Effector CD4-positive, alpha-beta T cell (primary cell): Measurements from ENCODE around the gene NTNG2.

Source experiments
- DNase-seq: peaks from one replicate; pipeline ENCODE4 v3.0.0-alpha.2; 2020

Gene NTNG2

GRCh38 chr9:132238026-132238972 is 76.4 kb downstream of the NTNG2 start:
- DNase-seq: no peak

DNA sequence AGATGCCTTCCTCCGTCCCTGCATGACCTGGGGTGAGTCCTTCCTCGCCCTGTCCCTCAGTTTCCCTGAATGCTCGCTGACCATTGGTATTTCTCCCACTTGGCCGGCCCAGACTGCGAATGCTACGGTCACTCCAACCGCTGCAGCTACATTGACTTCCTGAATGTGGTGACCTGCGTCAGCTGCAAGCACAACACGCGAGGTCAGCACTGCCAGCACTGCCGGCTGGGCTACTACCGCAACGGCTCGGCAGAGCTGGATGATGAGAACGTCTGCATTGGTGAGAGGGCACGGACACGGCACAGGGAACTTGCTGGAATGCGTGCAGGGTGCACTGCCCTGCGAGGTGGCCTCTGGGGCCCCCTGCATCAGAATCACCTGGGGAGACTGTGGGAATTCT is 77.1 kb downstream of the NTNG2 start:
- no peak for DNase-seq

GRCh38 chr9:132239518-132239917 is 77.7 kb downstream of the NTNG2 start:
- DNase-seq: no peak

DNA sequence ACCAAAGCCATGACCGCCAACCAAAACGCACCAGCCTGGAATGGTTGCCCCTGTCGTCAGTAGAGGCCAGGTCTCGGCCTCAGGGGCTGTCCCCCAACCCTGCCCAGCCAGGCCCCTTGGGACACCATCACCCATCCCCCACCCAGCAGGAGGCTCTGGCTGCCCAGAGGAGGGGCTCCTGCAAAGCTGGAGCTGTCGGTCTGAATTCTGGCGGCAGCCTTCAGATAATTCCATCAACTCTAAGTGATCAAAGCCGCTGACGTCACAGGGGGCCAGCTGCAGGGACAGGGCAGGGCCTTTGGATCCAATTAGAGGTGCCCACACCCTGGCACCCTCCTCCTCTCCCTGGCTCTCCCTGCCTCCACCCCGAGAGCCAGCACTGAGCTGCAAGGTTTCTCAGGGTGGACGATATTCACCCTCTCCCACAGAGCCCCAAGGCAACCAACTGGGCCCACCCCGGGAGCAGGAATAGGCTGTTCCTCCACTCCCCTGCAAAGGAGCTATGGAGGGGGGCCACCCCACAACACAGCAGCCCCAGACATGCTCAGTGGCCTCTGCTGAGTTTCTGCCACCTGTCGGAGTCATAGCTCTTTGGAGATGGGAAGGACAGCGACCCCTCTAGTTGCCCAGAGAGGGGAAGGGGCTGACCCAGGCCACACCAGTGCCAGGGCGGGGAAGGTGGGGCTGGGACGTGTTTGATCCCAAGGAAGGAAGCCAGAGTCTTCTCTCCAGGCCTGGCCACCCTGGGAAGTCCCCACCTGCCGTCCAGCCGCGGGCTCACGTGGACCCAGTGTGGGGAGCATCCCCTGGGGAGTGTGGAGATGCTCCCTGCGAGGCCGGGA is 78.4 kb downstream of the NTNG2 start:
- DNase-seq: no peak

DNA sequence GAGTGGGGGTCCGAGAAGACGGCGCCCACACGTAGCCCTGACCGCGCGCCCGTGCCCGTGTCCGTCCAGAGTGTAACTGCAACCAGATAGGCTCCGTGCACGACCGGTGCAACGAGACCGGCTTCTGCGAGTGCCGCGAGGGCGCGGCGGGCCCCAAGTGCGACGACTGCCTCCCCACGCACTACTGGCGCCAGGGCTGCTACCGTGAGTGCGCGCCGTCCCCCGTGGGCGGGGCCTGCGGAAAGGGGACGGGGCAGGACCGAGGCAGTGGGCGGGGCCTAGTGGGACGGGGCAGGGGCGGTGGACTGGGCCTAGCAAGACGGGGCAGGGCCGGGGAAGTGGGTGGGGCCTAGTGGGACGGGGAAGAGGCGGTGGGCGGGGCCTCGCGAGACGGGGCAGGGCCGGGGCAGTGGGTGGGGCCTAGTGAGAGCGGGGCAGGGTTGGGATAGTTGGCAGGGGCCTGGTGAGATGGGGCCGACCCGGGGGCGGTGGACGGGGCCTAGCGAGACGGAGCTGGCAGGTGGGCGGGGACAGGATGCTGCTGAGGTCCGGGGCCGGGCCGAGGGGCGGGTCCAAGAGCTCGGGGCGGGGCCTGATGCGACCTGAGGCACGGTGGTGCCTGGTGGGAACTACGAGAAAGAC is 79.1 kb downstream of the NTNG2 start:
- peak; percentile 99 for DNase-seq

GRCh38 chr9:132241483-132241839 is 79.6 kb downstream of the NTNG2 start:
- DNase-seq: no peak

DNA sequence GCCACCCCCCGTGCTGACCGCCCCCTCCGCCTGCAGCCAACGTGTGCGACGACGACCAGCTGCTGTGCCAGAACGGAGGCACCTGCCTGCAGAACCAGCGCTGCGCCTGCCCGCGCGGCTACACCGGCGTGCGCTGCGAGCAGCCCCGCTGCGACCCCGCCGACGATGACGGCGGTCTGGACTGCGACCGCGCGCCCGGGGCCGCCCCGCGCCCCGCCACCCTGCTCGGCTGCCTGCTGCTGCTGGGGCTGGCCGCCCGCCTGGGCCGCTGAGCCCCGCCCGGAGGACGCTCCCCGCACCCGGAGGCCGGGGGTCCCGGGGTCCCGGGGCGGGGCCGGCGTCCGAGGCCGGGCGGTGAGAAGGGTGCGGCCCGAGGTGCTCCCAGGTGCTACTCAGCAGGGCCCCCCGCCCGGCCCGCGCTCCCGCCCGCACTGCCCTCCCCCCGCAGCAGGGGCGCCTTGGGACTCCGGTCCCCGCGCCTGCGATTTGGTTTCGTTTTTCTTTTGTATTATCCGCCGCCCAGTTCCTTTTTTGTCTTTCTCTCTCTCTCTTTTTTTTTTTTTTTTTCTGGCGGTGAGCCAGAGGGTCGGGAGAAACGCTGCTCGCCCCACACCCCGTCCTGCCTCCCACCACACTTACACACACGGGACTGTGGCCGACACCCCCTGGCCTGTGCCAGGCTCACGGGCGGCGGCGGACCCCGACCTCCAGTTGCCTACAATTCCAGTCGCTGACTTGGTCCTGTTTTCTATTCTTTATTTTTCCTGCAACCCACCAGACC is 80.2 kb downstream of the NTNG2 start:
- DNase-seq: peak; percentile 35

GRCh38 chr9:132242621-132243155 is 80.8 kb downstream of the NTNG2 start:
- no peak for DNase-seq

DNA sequence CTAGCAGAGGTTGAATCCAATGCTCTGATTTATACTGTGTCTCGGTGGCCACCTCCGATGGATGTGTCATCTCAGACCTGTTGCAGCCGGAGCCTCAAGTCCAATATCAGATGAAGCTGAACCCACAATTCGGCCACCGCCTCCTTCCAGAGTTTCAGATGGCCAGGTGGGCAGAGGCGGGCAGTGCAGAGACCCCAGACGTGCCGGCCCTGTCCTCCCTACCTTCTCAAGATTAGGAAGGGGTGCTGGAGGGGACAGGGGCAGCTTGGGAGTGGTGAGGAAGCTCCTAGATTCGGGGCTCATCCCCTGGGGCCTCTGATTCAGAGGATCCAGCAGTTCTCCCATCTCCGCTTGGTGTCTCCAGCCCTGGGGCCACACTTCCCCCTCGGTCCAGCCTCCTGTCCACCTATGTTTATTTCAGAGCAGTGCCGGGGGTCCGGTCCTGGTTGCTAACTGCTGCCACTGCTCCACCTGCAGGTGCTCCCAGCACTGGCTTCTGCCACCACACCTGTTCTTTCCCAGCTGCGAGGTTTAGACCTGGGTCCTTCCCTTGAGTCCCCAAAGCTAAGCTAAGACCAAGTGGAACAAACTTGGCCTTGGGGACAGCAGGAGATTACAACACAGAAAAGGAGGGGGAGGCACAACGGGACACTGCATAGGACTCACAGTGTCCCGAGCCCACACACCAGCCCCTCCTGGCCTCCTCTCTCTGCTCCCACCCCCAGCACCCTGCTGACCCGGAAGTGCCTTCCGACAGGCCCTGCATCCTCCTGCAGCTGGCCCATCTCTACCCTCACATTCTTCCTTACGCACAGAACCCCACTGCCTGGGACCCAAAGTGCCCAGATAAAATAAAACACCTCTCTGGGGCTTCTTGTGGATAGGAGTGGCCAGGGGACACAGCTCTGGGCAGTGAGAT is 81.6 kb downstream of the NTNG2 start:
- DNase-seq: no peak

DNA sequence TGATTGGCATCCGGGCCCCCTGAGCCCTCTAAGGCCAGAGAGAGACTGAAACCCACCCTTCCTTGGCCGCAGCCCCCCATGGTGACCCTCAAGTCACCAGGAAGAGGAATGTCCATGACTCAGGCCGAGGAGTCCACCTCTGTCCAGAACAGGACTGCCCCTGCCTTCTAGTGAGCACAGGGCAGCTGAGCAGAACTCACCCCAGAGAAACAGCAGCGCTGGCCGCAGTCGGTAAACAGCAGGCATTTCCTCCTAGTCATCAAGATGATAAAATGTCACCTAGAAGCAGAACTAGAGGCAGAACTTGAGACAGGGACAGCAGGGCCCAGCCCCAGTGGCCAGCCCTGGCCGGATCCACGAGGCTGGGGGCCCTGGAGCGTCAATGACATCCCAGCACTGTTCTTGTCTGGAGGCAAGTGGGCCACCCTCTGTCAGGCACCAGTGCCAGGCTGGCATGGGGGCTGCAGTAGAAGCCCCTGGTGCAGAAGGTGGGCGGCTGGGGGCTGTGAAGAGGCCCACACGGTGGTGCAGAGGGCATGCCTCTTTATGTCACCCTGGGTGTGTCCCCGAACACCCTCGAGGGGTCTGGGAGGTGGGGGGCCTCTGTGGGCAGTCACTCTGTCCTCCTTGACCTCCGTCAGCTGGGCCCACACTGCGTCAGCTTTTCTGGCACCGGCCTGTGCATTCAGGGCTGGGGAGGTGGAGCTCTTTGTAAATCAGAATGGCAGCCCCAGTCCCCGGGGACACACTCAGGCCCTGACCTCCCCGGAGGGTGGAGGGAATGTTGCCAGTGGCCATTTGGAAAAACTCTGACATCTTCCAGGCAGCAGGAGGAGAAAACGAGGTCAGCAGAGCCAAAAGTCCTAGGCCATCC is 83.0 kb downstream of the NTNG2 start:
- no peak for DNase-seq

- no peak for DNase-seq
These were observed 83.6 kb downstream of the NTNG2 start for GRCh38 chr9:132245465-132245864.

- DNase-seq: no peak
These were observed 86.1 kb downstream of the NTNG2 start for GRCh38 chr9:132247942-132248341.

GRCh38 chr9:132249123-132249522 is 87.3 kb downstream of the NTNG2 start:
- DNase-seq: no peak

DNA sequence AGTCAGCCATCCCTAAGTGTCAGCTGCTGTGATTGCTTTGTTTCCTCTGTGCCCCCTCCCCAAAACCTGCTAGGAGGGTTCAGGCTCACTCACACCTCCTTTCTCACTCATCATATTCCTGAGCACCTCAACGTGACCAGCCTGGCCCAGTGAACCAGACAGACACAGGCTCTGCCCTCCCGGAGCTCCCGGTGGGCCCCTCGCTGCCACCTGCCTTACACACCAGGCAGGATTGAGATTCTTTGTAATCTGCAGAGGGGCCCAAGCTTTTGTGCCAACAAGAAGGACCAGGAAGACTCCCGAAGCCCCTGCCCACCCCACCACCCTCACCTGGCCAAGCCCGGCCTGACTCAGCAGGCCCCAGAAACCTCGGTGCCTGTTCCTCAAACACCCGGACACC is 87.8 kb downstream of the NTNG2 start:
- no peak for DNase-seq

- DNase-seq: no peak
These were observed 88.7 kb downstream of the NTNG2 start for GRCh38 chr9:132250324-132251262.

GRCh38 chr9:132260846-132261245 is 99.0 kb downstream of the NTNG2 start:
- no peak for DNase-seq

DNA sequence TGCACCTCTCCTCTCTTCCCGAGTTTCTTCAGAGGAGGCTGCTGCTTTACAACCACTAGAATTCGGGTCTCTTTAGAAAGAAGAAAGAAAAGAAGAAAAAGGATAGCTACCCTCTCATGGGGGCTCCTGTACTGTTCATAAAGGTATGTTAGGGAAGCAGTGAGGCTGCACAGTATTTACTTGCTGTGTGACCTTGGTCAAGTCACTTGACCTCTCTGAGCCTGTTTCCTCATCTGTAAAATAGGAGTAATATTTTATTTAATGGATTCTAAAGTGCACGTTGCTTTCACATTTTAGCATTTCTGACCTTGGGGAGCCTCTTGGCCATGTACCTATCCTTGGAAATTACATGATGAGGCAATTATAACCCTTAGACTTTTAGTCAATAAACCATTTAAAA is 104.2 kb downstream of the NTNG2 start:
- DNase-seq: no peak

DNA sequence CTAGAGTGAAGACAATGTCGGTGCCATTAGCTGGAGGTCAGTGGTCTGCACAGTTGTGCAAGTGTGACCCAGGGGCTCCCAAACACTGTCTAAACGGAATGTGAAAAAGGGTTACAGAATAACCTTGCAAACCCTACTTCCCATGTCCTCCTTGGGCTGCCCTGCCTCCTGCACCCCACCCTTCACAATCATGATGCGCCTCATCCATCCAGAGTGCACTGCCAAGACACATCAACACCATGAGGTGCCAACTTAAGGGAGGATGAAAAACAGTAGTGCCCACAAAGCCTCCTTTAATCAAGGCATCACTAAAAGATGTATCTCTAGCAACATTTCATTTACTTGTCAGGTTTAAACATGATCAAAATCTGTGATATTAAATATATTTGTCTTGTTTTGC is 105.8 kb downstream of the NTNG2 start:
- no peak for DNase-seq
